K562 (cell line): ENCODE data around the gene HNRNPF. TPM values are rescaled to one million over a fixed set of nuclear protein-coding genes. Genes with fewer than 3 reads are reported as not detected.

ENCODE experiments used
- ILF3 ChIP-seq: fragments of 450-650 bp; IDR thresholded peaks from 2 replicates; pipeline ENCODE4 v1.6.1; 2018; ENCODE audit warnings: antibody characterized with exemption, mild to moderate bottlenecking, moderate library complexity, borderline replicate concordance
- MAZ ChIP-seq, 2 experiments: fragments of 450-650 bp in 1 of 2; sonication (generic) in 1 of 2; formaldehyde crosslinking; IDR thresholded peaks in 1 of 2; conservative IDR thresholded peaks in 1 of 2; 2 replicates each; pipeline versions ENCODE4 v1.4.0 to v1.5.0; 2020; ENCODE audit warnings: mild to moderate bottlenecking in 1 of 2, missing genetic modification reagents in 1 of 2
- MIER1 ChIP-seq: fragments of 450-650 bp; IDR thresholded peaks from 2 replicates; pipeline ENCODE4 v1.6.1; 2016; ENCODE audit warnings: antibody characterized with exemption, mild to moderate bottlenecking, low read depth
- PPARD ChIP-seq: fragments of 250-450 bp; sonication (Bioruptor Pico); IDR thresholded peaks from 2 replicates; pipeline ENCODE4 v1.8.0; 2022; ENCODE audit warnings: inconsistent platforms, mild to moderate bottlenecking, moderate library complexity
- PYGO2 ChIP-seq: fragments of 450-650 bp; IDR thresholded peaks from 2 replicates; pipeline ENCODE4 v1.6.1; 2016; ENCODE audit warnings: mild to moderate bottlenecking, missing genetic modification characterization, moderate library complexity, missing compliant biosample characterization
- RUNX1 ChIP-seq: sonication (generic); IDR thresholded peaks from 2 replicates; pipeline ENCODE4 v1.6.1; 2016; ENCODE audit warnings: antibody characterized with exemption, low read depth
- THRAP3 ChIP-seq: fragments of 450-650 bp; IDR thresholded peaks from 2 replicates; pipeline ENCODE4 v1.6.1; 2016; ENCODE audit warnings: mild to moderate bottlenecking, inconsistent platforms, borderline replicate concordance
- ZC3H8 ChIP-seq: fragments of 450-650 bp; IDR thresholded peaks from 2 replicates; pipeline ENCODE4 v1.6.1; 2017
- ZNF263 ChIP-seq: sonication (generic); formaldehyde crosslinking; IDR thresholded peaks from 2 replicates; pipeline ENCODE4 v1.8.0; 2022; ENCODE audit warnings: mild to moderate bottlenecking, missing genetic modification reagents, borderline replicate concordance
- ZNF316 ChIP-seq: fragments of 450-650 bp; IDR thresholded peaks from 2 replicates; pipeline ENCODE4 v1.6.1; 2016
- ZSCAN29 ChIP-seq: fragments of 450-650 bp; IDR thresholded peaks from 2 replicates; pipeline ENCODE4 v1.6.1; 2017
- ZZZ3 ChIP-seq: fragments of 450-650 bp; IDR thresholded peaks from 2 replicates; pipeline ENCODE4 v1.6.1; 2016; ENCODE audit warnings: antibody characterized with exemption, mild to moderate bottlenecking, moderate library complexity
- polyA plus RNA-seq, 8 experiments: library from polyadenylated mRNA; depleted of rRNA in 4 of 8; stranded (reverse) in 5 of 8; unstranded in 3 of 8; fragments of >200 nt; fragmentation: Nextera tagmentation in 2 of 8; fragmentation: Illumina TruSeq in 1 of 8; extraction: Ambion mirVana in 2 of 8; extraction: Trizol in 1 of 8; gene quantifications; 2 replicates each; pipeline versions ENCODE4 v1.2.1 to v1.2.3, GENCODE V29; 2011 to 2014; ENCODE audit warnings: inconsistent platforms in 1 of 8, missing spikeins in 1 of 8
- total RNA-seq, 7 experiments: library from RNA; depleted of rRNA in 6 of 7; stranded (reverse); fragments of >200 nt in 6 of 7; fragmentation: Illumina TruSeq in 2 of 7; extraction: Trizol in 2 of 7; gene quantifications; 2 replicates each; pipeline versions ENCODE4 v1.2.1 to v1.2.3, GENCODE V29; 2011 to 2021; ENCODE audit warnings: low replicate concordance in 1 of 7
- TF ChIP-seq, protein P1 (sequence below): fragments of 450-650 bp; IDR thresholded peaks from 2 replicates; pipeline ENCODE4 v1.6.1; 2017; ENCODE audit warnings: antibody characterized with exemption, mild to moderate bottlenecking
- TF ChIP-seq, protein P2 (sequence below): sonication (generic); formaldehyde crosslinking; IDR thresholded peaks from 2 replicates; pipeline ENCODE4 v1.8.1; 2023; ENCODE audit warnings: mild to moderate bottlenecking, missing genetic modification reagents
- TF ChIP-seq, protein P3 (sequence below), 2 experiments: fragments of 150-350 bp in 1 of 2; IDR thresholded peaks; 2 replicates each; pipeline ENCODE4 v1.6.1; 2012 to 2016; ENCODE audit warnings: low read depth in 2 of 2, low read length in 2 of 2, mild to moderate bottlenecking in 1 of 2, moderate library complexity in 1 of 2
- TF ChIP-seq, protein P4 (sequence below), 2 experiments: fragments of 250-450 bp in 1 of 2; fragments of 450-650 bp in 1 of 2; sonication (Bioruptor Pico) in 1 of 2; IDR thresholded peaks; 2 replicates each; pipeline versions ENCODE4 v1.6.1 to v1.8.0; 2016 to 2021; ENCODE audit warnings: mild to moderate bottlenecking in 2 of 2, moderate library complexity in 2 of 2, missing compliant biosample characterization in 1 of 2, missing genetic modification characterization in 1 of 2

Gene HNRNPF
- total and polyA plus RNA-seq, 9 of the 15 experiments (the other 6 are each of a cell fraction or from before 2014, with no cell fraction given): 192 to 489 (median 416) TPM

DNA sequence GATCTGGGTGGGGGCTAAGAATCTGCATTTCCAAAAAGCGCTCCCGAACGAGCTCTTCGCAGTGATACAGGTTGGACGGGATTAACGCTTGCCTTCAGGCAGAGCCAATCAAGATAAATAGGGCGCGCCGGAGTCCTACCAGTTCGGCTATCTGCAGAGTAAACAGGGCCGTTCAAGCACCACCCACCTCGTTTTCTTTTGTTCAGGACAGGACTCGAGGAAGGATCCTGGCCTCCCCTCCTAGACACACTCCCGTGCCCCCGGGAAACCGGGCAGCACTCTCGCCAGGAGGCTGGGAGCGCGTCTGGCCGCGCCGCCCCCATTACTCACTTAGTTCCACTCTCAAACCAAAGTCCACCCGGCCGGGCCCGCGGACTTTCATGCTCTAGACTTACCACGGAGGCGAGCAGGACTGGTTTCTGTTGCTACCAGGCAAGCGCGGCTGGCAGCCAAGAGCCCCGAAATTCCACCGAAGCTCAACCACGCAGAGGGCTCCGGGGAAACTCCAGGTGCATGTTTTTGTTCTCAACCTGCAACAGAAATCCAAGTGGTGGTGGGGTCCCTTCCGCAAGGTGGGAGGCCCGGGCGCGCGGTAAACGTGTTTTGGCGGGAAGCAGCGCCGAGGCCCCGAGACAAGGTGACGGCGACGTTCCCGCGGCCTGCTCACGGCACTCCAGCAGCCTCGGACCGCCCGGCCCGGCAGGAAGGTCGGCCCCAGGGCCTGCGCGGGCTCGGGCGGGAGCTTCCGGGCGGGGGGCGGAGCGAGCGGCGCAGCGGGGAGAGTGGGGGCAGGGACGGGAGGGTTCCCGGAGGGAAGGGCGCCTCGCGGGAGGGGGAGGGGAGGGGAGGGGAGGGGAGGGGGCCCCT lies 12.7 kb downstream of the HNRNPF start (continued):
- TF ChIP-seq, protein P1, sequence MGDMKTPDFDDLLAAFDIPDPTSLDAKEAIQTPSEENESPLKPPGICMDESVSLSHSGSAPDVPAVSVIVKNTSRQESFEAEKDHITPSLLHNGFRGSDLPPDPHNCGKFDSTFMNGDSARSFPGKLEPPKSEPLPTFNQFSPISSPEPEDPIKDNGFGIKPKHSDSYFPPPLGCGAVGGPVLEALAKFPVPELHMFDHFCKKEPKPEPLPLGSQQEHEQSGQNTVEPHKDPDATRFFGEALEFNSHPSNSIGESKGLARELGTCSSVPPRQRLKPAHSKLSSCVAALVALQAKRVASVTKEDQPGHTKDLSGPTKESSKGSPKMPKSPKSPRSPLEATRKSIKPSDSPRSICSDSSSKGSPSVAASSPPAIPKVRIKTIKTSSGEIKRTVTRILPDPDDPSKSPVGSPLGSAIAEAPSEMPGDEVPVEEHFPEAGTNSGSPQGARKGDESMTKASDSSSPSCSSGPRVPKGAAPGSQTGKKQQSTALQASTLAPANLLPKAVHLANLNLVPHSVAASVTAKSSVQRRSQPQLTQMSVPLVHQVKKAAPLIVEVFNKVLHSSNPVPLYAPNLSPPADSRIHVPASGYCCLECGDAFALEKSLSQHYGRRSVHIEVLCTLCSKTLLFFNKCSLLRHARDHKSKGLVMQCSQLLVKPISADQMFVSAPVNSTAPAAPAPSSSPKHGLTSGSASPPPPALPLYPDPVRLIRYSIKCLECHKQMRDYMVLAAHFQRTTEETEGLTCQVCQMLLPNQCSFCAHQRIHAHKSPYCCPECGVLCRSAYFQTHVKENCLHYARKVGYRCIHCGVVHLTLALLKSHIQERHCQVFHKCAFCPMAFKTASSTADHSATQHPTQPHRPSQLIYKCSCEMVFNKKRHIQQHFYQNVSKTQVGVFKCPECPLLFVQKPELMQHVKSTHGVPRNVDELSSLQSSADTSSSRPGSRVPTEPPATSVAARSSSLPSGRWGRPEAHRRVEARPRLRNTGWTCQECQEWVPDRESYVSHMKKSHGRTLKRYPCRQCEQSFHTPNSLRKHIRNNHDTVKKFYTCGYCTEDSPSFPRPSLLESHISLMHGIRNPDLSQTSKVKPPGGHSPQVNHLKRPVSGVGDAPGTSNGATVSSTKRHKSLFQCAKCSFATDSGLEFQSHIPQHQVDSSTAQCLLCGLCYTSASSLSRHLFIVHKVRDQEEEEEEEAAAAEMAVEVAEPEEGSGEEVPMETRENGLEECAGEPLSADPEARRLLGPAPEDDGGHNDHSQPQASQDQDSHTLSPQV: peak; percentile 79
- TF ChIP-seq ZZZ3 (peak; percentile 64; the same call in 1 of the 2 replicates), MAZ (CRISPR knock-in tag; conservative IDR thresholded peaks at IDR 0.05 in 1 of 2, IDR thresholded peaks at IDR 0.05 in 1 of 2) (peak in 1 of 2 experiments; percentile 17; a peak in 2 of 4 replicates), ZSCAN29 (peak; percentile 13; the same call in 1 of the 2 replicates), ILF3 (no peak), PYGO2 (tag) (no peak), RUNX1 (peak; percentile 74; the same call in 1 of the 2 replicates), ZC3H8 (no peak), PPARD (CRISPR knock-in tag) (no peak), ZNF263 (CRISPR knock-in tag) (no peak), ZNF316 (peak; percentile 60; the same call in 1 of the 2 replicates), MIER1 (0 out of 2 replicates have a peak, but pooled peaks have one; percentile 56), THRAP3 (no peak)
- TF ChIP-seq, protein P2, sequence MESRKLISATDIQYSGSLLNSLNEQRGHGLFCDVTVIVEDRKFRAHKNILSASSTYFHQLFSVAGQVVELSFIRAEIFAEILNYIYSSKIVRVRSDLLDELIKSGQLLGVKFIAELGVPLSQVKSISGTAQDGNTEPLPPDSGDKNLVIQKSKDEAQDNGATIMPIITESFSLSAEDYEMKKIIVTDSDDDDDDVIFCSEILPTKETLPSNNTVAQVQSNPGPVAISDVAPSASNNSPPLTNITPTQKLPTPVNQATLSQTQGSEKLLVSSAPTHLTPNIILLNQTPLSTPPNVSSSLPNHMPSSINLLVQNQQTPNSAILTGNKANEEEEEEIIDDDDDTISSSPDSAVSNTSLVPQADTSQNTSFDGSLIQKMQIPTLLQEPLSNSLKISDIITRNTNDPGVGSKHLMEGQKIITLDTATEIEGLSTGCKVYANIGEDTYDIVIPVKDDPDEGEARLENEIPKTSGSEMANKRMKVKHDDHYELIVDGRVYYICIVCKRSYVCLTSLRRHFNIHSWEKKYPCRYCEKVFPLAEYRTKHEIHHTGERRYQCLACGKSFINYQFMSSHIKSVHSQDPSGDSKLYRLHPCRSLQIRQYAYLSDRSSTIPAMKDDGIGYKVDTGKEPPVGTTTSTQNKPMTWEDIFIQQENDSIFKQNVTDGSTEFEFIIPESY (CRISPR knock-in tag): no peak
- TF ChIP-seq, protein P3, sequence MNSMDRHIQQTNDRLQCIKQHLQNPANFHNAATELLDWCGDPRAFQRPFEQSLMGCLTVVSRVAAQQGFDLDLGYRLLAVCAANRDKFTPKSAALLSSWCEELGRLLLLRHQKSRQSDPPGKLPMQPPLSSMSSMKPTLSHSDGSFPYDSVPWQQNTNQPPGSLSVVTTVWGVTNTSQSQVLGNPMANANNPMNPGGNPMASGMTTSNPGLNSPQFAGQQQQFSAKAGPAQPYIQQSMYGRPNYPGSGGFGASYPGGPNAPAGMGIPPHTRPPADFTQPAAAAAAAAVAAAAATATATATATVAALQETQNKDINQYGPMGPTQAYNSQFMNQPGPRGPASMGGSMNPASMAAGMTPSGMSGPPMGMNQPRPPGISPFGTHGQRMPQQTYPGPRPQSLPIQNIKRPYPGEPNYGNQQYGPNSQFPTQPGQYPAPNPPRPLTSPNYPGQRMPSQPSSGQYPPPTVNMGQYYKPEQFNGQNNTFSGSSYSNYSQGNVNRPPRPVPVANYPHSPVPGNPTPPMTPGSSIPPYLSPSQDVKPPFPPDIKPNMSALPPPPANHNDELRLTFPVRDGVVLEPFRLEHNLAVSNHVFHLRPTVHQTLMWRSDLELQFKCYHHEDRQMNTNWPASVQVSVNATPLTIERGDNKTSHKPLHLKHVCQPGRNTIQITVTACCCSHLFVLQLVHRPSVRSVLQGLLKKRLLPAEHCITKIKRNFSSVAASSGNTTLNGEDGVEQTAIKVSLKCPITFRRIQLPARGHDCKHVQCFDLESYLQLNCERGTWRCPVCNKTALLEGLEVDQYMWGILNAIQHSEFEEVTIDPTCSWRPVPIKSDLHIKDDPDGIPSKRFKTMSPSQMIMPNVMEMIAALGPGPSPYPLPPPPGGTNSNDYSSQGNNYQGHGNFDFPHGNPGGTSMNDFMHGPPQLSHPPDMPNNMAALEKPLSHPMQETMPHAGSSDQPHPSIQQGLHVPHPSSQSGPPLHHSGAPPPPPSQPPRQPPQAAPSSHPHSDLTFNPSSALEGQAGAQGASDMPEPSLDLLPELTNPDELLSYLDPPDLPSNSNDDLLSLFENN (IDR thresholded peaks at IDR 0.05; ENCODE audit: low read depth in 2 of 2, low read length in 2 of 2): no peak
- TF ChIP-seq, protein P4, sequence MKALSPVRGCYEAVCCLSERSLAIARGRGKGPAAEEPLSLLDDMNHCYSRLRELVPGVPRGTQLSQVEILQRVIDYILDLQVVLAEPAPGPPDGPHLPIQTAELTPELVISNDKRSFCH (CRISPR knock-in tag; IDR thresholded peaks at IDR 0.05): no peak
- TF ChIP-seq, protein P4 (tag; IDR thresholded peaks at IDR 0.05): peak; percentile 68
